OCI-LY1 (cell line): ENCODE measurements around the gene APPL1.

Experiments
- H2AFZ ChIP-seq: fragments of 200-600 bp; sonication (generic), shearing (Covaris generic); 2 replicates; pipeline ENCODE4 v1.6.0; 2014; ENCODE audit warnings: antibody characterized with exemption, mild to moderate bottlenecking, low read length
- H3F3A ChIP-seq: fragments of 200-600 bp; sonication (generic), shearing (Covaris generic); 2 replicates; pipeline ENCODE4 v1.6.0; 2014; ENCODE audit warnings: mild to moderate bottlenecking, antibody characterized with exemption, low read length, moderate library complexity; ENCODE audit not compliant: insufficient read depth
- H3K27ac ChIP-seq: fragments of 200-600 bp; sonication (generic); 2 replicates; pipeline ENCODE4 v1.5.1; 2014; ENCODE audit warnings: low read length, mixed run types, mild to moderate bottlenecking, low read depth; ENCODE audit not compliant: poor library complexity, severe bottlenecking
- H3K27me3 ChIP-seq: fragments of 200-600 bp; sonication (generic); 2 replicates; pipeline ENCODE4 v1.6.0; 2014; ENCODE audit warnings: antibody characterized with exemption, mild to moderate bottlenecking, low read length, moderate library complexity; ENCODE audit not compliant: insufficient read depth
- H3K36me3 ChIP-seq: fragments of 200-600 bp; sonication (generic); 2 replicates; pipeline ENCODE4 v1.6.1; 2014; ENCODE audit warnings: mild to moderate bottlenecking, antibody characterized with exemption, low read length, moderate library complexity, mixed read lengths; ENCODE audit not compliant: insufficient read depth
- H3K4me1 ChIP-seq: fragments of 200-600 bp; sonication (generic); 2 replicates; pipeline ENCODE4 v1.5.1; 2014; ENCODE audit warnings: mild to moderate bottlenecking, low read length, moderate library complexity; ENCODE audit not compliant: insufficient read depth, severe bottlenecking
- H3K4me2 ChIP-seq: fragments of 200-600 bp; sonication (generic), shearing (Covaris generic); 2 replicates; pipeline ENCODE4 v1.6.1; 2014; ENCODE audit warnings: low read length
- H3K4me3 ChIP-seq: fragments of 200-600 bp; sonication (generic); 2 replicates; pipeline ENCODE4 v1.5.1; 2014; ENCODE audit warnings: low read length, low read depth, mild to moderate bottlenecking, mixed read lengths; ENCODE audit not compliant: poor library complexity, severe bottlenecking
- H3K79me2 ChIP-seq: fragments of 200-600 bp; shearing (Covaris generic); 2 replicates; pipeline ENCODE4 v1.6.1; 2016; ENCODE audit warnings: mixed run types, low read length, mixed read lengths; ENCODE audit not compliant: insufficient read depth
- H3K9ac ChIP-seq: fragments of 200-600 bp; sonication (generic), shearing (Covaris generic); 2 replicates; pipeline ENCODE4 v1.6.1; 2014; ENCODE audit warnings: mild to moderate bottlenecking, low read length, mixed read lengths
- H3K9me2 ChIP-seq: fragments of 200-600 bp; sonication (generic), shearing (Covaris generic); 2 replicates; pipeline ENCODE4 v1.6.1; 2014; ENCODE audit warnings: low read depth, mild to moderate bottlenecking, low read length, mixed read lengths
- H3K9me3 ChIP-seq: fragments of 200-600 bp; shearing (Covaris generic); 2 replicates; pipeline ENCODE4 v1.6.1; 2014; ENCODE audit warnings: low read length, mixed read lengths
- H4K20me1 ChIP-seq: fragments of 200-600 bp; sonication (generic), shearing (Covaris generic); 2 replicates; pipeline ENCODE4 v1.6.0; 2016; ENCODE audit warnings: mild to moderate bottlenecking, low read length; ENCODE audit not compliant: insufficient read depth
- EZH2 ChIP-seq: fragments of 200-600 bp; sonication (generic), shearing (Covaris generic); IDR thresholded peaks from 2 replicates; pipeline ENCODE4 v1.8.0; 2017; ENCODE audit warnings: borderline replicate concordance, mixed run types, mild to moderate bottlenecking, antibody characterized with exemption, low read length, moderate library complexity, mixed read lengths
- TF ChIP-seq, protein P1 (sequence below): fragments of 200-600 bp; sonication (generic), shearing (Covaris generic); IDR thresholded peaks from 2 replicates; pipeline ENCODE4 v1.5.1; 2017; ENCODE audit warnings: mild to moderate bottlenecking, antibody characterized with exemption, low read length, moderate library complexity, mixed read lengths

The APPL1 gene

DNA sequence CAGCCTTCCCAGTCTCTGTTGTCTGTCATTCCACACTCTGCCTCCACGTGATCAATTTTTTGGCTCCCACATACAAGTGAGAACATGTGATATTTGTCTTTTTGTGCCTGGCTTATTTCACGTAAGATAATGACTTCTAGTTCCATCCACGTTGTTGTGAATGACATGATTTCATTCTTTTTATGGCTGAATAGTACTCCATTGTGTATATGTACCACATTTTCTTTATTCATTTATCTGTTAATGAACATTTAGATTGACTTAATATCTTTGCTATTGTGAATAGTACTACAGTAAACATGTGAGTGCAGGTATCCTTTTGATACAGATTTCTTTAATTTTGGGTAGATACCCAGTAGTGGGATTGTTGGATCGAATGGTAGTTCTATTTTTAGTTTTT is 33.6 kb downstream of the APPL1 start:
- Histone ChIP-seq H3K4me3 (no peak overlapping the region), H3K4me2 (no peak overlapping the region), H3K36me3 (peaks cover 85% of the 10 kb centered on the region), H3F3A (no peaks in the 10 kb centered on the region; the same call in 1 of the 2 replicates), H4K20me1 (no peaks in the 10 kb centered on the region), H3K27ac (no peak overlapping the region), H3K9ac (no peak overlapping the region), H3K27me3 (no peaks in the 10 kb centered on the region), H3K79me2 (no peaks in the 10 kb centered on the region), H3K9me3 (0 out of 2 replicates have a peak, but pooled peaks cover 3% of the 10 kb centered on the region), H3K9me2 (no peaks in the 10 kb centered on the region), H2AFZ (no peak overlapping the region), H3K4me1 (no peaks in the 10 kb centered on the region)
- no peak for TF ChIP-seq EZH2
- TF ChIP-seq, protein P1, sequence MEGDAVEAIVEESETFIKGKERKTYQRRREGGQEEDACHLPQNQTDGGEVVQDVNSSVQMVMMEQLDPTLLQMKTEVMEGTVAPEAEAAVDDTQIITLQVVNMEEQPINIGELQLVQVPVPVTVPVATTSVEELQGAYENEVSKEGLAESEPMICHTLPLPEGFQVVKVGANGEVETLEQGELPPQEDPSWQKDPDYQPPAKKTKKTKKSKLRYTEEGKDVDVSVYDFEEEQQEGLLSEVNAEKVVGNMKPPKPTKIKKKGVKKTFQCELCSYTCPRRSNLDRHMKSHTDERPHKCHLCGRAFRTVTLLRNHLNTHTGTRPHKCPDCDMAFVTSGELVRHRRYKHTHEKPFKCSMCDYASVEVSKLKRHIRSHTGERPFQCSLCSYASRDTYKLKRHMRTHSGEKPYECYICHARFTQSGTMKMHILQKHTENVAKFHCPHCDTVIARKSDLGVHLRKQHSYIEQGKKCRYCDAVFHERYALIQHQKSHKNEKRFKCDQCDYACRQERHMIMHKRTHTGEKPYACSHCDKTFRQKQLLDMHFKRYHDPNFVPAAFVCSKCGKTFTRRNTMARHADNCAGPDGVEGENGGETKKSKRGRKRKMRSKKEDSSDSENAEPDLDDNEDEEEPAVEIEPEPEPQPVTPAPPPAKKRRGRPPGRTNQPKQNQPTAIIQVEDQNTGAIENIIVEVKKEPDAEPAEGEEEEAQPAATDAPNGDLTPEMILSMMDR = no peak

DNA sequence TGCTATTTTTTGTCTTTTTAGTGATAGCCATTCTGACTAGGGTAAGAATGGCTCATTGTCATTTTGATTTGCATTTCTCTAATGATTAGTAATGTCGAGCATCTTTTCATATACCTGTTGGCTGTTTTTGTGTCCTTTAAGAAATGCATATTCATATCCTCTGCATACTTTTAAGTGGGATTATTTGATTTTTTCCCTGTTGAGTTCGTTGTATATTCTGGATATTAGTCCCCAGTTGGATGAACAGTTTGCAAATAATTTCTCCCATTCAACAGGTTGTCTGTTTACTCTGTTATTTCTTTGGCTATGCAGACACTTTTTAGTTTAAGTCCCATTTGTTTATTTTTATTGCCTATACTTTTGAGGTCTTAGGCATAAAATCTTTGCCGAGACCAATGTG is 34.4 kb downstream of the APPL1 start:
- Histone ChIP-seq H3K9ac (no peak overlapping the region), H4K20me1 (no peaks in the 10 kb centered on the region), H3K79me2 (no peaks in the 10 kb centered on the region), H3K27me3 (no peaks in the 10 kb centered on the region), H2AFZ (no peak overlapping the region), H3K9me2 (no peaks in the 10 kb centered on the region), H3K4me2 (no peak overlapping the region), H3K36me3 (peaks cover 93% of the 10 kb centered on the region), H3K9me3 (0 out of 2 replicates have a peak, but pooled peaks cover 3% of the 10 kb centered on the region), H3K4me3 (no peak overlapping the region), H3F3A (no peaks in the 10 kb centered on the region; the same call in 1 of the 2 replicates), H3K27ac (no peak overlapping the region), H3K4me1 (no peaks in the 10 kb centered on the region)
- TF ChIP-seq EZH2 = no peak
- TF ChIP-seq, protein P1 = no peak

DNA sequence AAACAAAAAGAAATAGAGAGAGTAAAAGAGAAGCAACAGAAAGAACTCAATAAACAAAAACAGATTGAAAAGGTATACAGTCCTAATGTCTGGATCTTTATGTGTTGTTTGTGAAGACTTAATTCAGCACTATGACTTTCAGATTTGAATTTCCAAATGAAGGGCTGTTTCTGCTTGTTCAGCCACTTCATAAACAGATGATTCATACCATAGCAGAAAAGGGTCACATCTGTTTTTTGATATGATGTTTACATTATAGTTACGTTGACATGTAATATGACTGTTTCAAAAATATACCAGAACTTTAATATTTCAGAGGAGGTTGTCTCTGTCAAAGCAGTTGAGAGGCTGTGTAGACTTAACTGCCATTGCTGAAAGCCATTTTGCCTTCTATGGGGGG is 40.9 kb downstream of the APPL1 start:
- H3K27me3 ChIP-seq = no peaks in the 10 kb centered on the region
- no peak overlapping the region for H3K9ac ChIP-seq
- no peak overlapping the region for H3K27ac ChIP-seq
- no peaks in the 10 kb centered on the region for H4K20me1 ChIP-seq
- H2AFZ ChIP-seq = no peak overlapping the region
- no peak overlapping the region for H3K4me2 ChIP-seq
- H3K4me3 ChIP-seq = no peak overlapping the region
- no peaks in the 10 kb centered on the region for H3K9me2 ChIP-seq
- no peaks in the 10 kb centered on the region; the same call in 1 of the 2 replicates for H3F3A ChIP-seq
- H3K9me3 ChIP-seq = 0 out of 2 replicates have a peak, but pooled peaks cover 1% of the 10 kb centered on the region
- H3K4me1 ChIP-seq = no peaks in the 10 kb centered on the region
- peaks cover 85% of the 10 kb centered on the region for H3K36me3 ChIP-seq
- no peaks in the 10 kb centered on the region for H3K79me2 ChIP-seq
- TF ChIP-seq, protein P1 = no peak
- TF ChIP-seq EZH2 = no peak
